Fibroblast of skin of back (primary cell): ENCODE results near the gene NR2F2.
A peak's percentile ranks its signal among the peaks of the same experiment; 100 is the strongest.

ENCODE experiments used
- DNase-seq: peaks from one replicate; pipeline ENCODE4 v3.0.0-alpha.2; 2013

The NR2F2 gene

DNA sequence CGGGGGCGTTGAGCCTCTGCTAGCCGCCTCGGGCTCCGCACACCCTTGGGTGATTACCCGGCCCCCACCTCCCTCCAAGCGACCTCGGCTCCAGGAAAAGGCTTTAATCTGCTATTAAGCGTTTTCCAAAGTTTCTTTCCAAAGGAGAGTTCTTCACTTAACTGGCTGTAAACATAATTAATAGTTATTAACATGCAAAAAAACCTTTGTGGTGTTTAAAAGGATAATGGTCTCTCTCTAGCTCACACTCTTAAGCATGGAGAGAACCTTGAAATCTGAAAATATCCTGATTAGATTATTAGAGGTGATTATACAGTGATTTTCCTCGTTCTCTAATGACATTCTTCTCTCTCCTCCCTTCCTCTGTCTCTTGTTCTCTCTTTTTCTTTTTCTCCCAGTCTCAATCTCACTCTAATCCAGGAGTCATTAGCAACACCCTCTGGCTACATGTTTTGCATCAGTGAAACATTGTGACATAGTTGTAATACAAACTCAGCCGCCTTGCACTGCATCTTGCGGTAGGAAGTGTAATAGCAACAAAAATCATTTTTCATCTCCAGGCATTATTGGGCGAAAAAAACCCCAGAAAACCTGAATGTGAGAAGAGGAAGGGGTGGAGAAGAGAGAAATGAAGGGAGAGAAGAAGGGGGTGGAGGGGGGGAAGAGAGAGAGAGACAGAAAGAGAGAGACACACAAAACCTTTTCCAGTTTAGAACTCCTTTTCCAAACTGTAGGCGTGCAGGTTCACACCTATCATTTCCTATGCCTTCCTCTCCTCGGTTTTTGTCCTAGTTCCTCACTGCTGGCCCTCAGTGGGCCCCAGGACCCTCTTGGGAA, 24.4 kb downstream of the NR2F2 start:
- DNase-seq, result peak; percentile 71

GRCh38 chr15:96355568-96356187, 25.2 kb downstream of the NR2F2 start:
- DNase-seq, result no peak

DNA sequence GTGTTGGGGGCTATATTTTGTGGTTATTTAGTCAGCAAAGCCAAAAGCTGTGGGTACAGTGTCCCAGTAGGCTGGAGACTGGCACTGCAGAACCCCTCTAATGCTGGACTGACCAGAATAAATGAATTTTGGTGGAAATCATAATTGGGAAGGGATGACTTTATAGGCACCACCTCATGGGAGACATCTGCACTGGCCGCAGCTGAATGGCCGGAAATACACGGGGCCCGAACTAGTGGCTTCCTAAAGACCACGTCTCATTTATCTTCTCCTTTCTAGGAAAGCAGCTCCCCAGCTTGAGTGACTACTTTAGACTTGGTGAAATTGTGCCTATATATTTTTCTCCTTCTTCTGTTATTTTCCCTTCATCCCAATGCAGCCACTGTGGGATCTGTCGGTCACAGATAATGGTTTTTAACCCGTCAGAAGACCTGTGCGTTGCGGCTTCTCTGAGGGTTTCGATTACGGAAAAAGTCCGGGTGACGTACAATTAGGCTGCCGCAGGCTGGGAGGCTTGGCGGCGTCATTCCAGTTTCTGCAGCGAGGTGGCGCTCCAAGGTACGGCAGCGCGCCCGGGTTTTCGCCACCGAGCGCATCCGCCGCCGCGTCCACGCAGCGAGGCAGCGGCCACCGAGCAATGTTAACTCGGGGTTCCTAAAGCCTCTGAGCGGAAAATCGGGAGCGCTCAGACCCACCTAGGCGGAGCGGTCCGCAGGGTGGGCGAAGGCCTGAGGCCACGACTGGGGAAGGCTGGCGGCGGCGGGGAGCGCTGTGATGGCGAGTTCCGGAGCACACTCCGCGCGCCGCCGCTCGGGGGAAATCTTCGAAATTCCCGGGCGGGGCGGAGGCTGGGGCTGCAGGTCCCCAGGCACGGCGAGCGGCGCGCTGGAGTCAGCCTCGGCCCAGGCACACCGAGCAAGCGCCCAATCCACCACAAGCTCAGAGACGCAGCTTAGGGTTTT, 26.3 kb downstream of the NR2F2 start:
- peak; percentile 74 for DNase-seq

- no peak for DNase-seq
These were observed 27.7 kb downstream of the NR2F2 start for GRCh38 chr15:96358001-96358801.

- no peak for DNase-seq
These were observed 28.5 kb downstream of the NR2F2 start for GRCh38 chr15:96358821-96359615.

DNA sequence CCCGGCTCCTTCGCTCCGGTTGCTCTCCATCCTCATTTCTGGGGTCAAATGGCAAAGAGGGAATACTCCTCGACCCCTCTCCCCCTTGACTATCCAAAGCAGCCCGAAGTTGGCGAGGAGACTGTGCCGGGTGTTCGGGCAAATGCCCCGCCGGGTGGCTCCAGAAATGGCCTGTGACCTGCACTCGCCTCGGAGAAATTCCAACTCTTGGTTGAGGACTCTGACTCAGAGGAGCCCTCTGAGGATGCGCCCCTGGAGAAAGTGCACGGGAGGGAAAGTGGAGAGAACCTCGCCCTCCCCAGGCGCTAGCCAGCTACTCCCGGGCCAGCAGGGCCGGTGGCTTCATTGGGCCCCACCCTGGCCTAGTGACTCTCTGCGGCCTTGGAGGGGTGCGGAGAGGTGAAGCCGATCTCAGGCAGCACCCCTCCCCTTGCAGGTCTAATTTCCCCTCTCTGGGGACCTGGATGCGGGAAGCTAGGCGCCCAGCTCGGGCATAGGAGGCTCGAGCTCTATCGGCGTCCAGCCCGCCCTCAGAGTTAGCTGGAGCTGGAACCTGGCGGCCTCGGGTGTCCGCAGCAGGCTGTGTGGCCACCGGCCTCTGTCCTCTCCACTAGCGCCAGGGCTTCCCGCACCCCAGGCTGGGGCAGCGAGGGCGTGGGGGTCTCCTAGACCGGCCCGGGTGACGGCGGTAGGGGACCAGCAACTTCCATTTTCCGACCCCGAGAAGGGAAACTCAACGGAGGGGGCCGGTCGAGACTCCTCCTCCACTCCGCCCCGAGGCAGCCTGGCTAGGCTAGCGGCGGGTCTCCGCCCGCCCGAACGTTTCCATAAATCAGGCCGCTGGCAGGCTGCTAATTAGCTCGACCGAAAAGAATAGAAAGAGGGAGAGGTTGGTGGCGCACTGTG, 29.4 kb downstream of the NR2F2 start:
- DNase-seq, result peak; percentile 40

DNA sequence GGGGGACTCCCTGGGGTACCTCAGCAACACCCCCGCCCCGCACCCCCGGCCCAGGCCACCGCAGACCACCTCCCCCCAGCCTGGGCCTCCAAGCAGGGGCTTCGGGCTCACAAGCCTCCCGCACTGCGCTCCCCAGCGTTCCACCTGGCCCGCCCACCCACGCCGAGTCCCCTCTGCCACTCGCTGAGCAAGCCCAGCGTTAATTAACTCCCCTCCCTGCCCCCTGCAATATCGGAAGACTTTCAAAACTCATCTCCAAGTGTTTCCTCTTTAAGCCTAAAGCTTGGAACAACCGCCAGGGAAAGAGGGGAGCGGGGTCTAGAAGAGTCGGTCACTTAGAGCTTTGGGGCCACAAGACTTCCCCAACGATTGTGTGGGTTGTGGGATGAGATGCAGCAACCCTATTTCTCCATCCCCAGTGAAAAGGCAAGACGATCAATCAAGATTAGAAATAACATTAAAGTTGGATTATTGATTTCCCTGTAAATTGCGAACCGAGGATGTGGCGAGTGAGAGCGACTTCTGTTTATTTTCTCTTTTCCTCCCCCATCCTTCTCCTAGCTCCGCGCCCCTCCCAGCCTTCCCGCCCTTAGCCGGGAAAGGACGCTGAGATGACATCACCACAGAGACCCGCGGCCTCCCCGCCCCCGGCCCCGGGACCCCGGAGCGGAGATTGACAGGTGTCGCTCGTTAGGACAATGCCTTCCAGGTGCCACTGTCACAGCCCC, 30.2 kb downstream of the NR2F2 start:
- no peak for DNase-seq

DNA sequence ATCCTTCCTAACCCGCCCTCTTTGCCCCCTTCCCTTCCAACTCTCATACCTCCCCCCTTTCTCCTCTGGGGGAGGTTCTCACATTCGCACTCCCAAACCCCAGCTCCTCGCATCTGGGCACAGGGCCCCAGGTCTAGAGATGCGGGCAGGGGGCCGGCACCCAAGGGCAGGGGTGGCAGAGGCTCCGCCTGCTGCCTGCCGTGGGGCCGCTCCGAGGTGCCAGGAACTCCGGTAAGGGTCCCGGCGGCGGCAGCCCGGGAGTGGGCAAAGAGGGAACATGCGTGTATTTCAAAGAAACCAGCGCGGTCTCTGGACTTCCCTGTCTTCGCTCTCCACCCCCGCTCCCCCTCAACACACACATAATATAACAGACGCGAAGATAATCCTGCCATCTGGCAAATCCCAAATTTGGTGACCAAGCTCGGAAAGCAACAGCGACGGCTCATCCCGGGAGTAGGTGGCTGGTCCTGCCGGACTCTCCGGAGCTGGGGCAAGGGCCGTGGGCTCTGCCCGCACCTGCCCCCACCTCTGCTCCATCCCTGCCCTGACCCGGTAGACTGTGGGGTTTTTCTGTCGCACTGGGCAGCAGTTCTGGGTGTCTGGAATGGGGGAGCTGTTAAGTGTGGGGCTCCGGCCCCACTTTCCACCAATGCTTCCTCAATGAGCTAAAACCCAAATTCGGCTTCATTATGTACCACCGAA, 31.0 kb downstream of the NR2F2 start:
- DNase-seq, result no peak

DNA sequence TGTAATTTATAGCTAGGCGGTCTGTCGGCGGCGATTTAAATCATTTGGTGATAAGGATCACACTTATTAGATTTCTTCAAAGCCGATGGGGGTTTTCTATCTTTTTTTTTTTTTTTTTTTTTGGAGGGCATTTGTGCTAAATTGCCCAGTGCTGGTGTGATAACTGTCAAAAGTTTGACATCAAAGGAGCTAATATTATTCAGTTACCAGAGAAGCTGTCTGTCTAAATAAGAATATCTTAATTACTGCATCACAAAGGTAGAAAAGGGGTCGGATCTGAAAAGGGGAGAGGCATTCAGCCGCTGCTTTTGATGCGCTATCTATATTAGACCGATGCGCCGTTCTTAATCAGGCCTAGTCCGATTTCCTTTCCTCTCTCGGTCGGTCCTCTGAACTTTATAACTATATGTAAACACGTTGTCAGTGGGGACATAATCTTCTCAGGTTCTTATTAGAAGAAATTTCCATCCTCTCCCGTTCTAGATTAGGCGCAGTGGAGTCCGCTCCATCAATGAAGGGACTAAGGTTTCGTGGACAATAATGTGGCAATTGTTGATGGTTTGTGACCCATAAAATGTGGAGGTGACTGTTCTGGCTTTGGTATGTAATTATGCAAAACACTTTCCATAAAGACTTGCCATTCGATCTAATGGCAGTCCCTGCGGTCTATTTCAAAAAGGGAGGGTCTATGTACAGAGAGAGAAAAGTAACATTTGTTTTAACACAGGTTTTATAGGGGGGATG, 31.7 kb downstream of the NR2F2 start:
- DNase-seq, result no peak

- no peak for DNase-seq
These were observed 32.5 kb downstream of the NR2F2 start for GRCh38 chr15:96362755-96363651.

DNA sequence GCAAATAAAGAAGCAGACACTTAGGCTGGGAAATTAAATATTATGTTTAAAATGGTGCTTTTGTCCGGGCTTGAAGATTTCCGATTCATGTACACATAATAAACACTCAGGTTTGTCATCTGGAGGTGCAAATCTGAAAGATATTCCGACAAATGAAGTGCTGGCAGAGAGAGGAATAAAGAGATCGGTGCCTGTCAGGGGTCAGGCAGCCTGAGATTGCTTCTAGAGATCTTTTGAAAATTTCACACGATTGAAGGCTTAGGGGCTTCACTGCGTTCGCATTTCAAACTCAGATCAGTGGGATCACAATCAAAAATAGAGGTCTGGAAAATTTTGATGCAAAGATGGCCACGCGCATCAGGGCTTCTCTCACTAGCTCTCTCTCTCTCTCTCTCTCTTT, 33.2 kb downstream of the NR2F2 start:
- DNase-seq, result no peak

DNA sequence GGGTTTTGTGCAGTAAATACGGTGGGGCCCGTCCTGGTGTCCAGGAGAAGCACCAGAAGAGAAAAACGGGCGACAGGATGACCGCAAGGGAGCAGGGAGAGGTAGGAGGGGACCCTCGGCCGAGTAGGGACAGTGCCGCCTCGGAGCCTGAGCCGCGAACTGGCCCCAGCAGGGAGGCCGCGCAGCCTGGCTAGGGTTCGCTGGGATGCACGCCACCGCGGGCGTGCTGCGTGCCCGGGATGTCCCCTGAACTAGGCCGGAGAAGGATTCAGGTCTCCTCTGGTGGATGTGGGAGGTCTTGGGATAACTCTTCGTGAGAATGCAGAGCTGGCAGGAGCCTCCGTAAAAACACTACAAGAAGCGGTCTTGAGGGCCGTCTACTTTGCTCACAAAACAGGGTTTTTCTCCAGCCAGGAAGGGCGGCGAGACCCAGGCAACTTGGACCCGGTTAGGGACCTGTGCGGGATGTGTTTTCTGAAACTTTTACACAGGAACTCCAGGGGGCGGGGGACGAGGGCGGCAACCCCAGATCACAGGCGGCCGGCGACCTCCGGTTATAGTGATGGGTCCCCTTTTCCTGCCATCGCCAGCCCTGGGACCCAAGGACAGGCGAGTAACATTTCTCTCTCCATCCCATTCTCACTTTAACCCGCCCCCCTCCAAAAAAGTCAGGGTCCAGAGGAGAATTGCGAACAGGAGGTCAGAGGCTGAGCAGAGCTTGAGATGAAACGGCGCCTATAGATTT, 35.5 kb downstream of the NR2F2 start:
- no peak for DNase-seq

DNA sequence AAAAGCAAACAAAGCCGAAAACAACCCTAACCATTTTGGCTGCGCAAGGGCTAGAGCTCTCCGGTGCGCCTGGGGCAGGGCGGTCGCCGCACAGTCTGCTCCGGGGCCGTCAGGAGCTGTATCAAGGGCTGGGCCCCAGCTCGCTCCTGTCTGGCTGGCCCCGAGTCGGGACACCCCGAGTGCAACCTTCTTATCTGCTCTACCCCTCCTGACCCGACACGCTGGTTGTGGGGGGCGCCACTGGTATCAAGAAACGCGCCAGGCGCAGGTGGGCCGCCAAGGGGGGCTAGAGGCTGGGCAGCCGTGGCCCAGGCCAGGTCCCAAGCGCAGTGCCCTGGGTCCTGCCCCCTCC, 36.0 kb downstream of the NR2F2 start:
- DNase-seq, result no peak

- DNase-seq, result no peak
These were observed 37.1 kb downstream of the NR2F2 start for GRCh38 chr15:96367311-96368200.

DNA sequence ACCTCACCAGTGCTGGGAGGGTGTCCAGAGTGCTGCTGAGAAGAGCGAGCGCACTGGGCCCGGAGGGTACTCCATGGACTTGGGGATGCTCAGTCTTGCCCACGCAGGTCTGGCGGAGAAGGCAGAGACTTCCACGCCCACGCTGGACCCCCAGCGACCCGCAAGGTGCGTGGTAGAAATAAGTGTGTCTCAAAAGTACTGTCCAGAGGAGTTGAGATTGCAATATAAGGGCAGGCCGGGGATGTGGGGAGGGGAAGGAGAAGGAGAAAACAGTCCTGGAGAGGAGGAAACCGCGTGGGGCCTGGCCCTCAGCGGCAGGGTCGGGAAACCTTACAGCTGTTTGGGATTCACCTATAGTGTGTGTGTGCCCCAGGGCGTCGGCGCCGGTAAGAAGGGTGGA, 38.9 kb downstream of the NR2F2 start:
- no peak for DNase-seq
